ENCODE results near the gene TMEM258. TPM values are rescaled to one million over a fixed set of nuclear protein-coding genes. Genes with fewer than 3 reads are reported as not detected.
A peak's percentile ranks its signal among the peaks of the same experiment; 100 is the strongest.

Gene TMEM258
- total RNA-seq, 1 donor from 2014 or later, result 71.4 TPM

DNA sequence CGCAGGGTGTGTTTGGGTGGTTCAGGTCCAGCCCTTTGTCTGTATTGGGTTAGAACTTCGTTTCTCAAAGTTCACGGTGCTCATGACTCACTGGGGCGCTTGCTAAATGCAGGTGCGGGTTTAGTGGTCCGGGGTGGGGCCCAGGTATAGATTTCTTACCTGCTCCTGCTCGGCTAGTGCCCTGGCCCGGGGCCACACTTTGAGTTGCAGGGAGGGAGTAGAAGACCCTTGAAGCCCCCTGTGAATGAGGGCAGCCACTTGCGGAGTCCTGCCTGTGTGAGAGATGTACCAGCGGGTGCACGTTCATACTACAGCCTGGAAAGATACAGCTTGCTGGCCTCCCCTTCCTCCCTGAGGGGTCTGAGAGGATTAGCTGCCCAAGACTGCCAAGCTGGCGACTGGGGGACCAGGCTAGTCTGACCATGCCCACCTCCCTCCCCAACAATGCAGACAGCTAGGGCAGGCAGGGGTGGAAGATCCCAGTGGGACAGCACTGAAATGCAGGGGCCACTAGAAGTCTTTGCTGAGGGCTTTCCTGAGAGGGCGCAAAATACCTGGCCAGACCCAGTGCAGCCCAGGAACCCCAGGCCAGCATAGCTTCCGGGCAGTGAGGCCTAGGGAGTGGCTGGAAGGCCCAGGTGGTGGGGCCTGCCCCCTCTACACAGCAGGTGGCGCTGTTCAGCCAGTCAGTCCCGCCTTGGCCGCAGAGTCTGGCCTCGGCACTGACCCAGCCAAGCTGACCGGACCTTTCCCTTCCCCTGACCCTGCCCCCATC is 45.0 kb downstream of the TMEM258 start:
- no peaks in the 10 kb centered on the region for H3K79me2 ChIP-seq (ENCODE audit: low read depth)
- H3K9me3 ChIP-seq (ENCODE audit: low read depth), result no peaks in the 10 kb centered on the region
- DNase-seq (ENCODE audit: low spot score), result peak; percentile 88
- H3K4me1 ChIP-seq, result peaks cover 19% of the 10 kb centered on the region
- Mint-ChIP-seq H3K9me3 (no peaks in the 10 kb centered on the region), H3K4me3 (no peak overlapping the region), H3K27me3 (ENCODE audit: insufficient read depth, low read depth) (peaks cover 17% of the 10 kb centered on the region), H3K27ac (no peak overlapping the region), H3K36me3 (no peaks in the 10 kb centered on the region), H3K4me1 (peaks cover 39% of the 10 kb centered on the region)
- peaks cover 13% of the 10 kb centered on the region for H3F3A ChIP-seq (ENCODE audit: low read depth)
- no peaks in the 10 kb centered on the region for H4K20me1 ChIP-seq (ENCODE audit: low read depth)
- no peak overlapping the region for H2AFZ ChIP-seq (replicated peaks)
- no peak overlapping the region for H3K27ac ChIP-seq
- no peak for TF ChIP-seq EZH2 (IDR thresholded peaks at IDR 0.05)
- TF ChIP-seq, protein P1, sequence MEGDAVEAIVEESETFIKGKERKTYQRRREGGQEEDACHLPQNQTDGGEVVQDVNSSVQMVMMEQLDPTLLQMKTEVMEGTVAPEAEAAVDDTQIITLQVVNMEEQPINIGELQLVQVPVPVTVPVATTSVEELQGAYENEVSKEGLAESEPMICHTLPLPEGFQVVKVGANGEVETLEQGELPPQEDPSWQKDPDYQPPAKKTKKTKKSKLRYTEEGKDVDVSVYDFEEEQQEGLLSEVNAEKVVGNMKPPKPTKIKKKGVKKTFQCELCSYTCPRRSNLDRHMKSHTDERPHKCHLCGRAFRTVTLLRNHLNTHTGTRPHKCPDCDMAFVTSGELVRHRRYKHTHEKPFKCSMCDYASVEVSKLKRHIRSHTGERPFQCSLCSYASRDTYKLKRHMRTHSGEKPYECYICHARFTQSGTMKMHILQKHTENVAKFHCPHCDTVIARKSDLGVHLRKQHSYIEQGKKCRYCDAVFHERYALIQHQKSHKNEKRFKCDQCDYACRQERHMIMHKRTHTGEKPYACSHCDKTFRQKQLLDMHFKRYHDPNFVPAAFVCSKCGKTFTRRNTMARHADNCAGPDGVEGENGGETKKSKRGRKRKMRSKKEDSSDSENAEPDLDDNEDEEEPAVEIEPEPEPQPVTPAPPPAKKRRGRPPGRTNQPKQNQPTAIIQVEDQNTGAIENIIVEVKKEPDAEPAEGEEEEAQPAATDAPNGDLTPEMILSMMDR (IDR thresholded peaks at IDR 0.05), result peak; percentile 85
- no peak overlapping the region for H3K9ac ChIP-seq
- H3K4me2 ChIP-seq, result no peak overlapping the region
- peaks cover 15% of the 10 kb centered on the region for H3K27me3 ChIP-seq
- H3K4me3 ChIP-seq, result no peak overlapping the region
- no peaks in the 10 kb centered on the region for H3K36me3 ChIP-seq

GRCh38 chr11:61746442-61747191 is 45.8 kb downstream of the TMEM258 start:
- Mint-ChIP-seq H3K4me1 (peaks cover 40% of the 10 kb centered on the region), H3K27ac (peak overlapping the region; percentile 24), H3K27me3 (ENCODE audit: insufficient read depth, low read depth) (peaks cover 15% of the 10 kb centered on the region), H3K9me3 (no peaks in the 10 kb centered on the region), H3K4me3 (no peak overlapping the region), H3K36me3 (no peaks in the 10 kb centered on the region)
- Histone ChIP-seq H3K4me1 (peaks cover 19% of the 10 kb centered on the region), H2AFZ (replicated peaks) (no peak overlapping the region), H3K79me2 (ENCODE audit: low read depth) (no peaks in the 10 kb centered on the region), H3F3A (ENCODE audit: low read depth) (peaks cover 13% of the 10 kb centered on the region), H3K4me2 (no peak overlapping the region), H3K9ac (no peak overlapping the region), H3K9me3 (ENCODE audit: low read depth) (no peaks in the 10 kb centered on the region), H3K27me3 (peaks cover 9% of the 10 kb centered on the region), H3K36me3 (no peaks in the 10 kb centered on the region), H3K27ac (no peak overlapping the region), H4K20me1 (ENCODE audit: low read depth) (no peaks in the 10 kb centered on the region), H3K4me3 (no peak overlapping the region)
- TF ChIP-seq, protein P1 (IDR thresholded peaks at IDR 0.05), result no peak
- no peak for TF ChIP-seq EZH2 (IDR thresholded peaks at IDR 0.05)
- no peak for TF ChIP-seq EZH2phosphoT487 (IDR thresholded peaks at IDR 0.05)
- no peak for DNase-seq (ENCODE audit: low spot score)

- Histone ChIP-seq H3K4me1 (peaks cover 19% of the 10 kb centered on the region), H3F3A (ENCODE audit: low read depth) (peaks cover 8% of the 10 kb centered on the region), H3K27ac (no peak overlapping the region), H2AFZ (replicated peaks) (no peak overlapping the region), H3K36me3 (no peaks in the 10 kb centered on the region), H4K20me1 (ENCODE audit: low read depth) (no peaks in the 10 kb centered on the region), H3K79me2 (ENCODE audit: low read depth) (no peaks in the 10 kb centered on the region), H3K4me3 (no peak overlapping the region), H3K27me3 (peaks cover 2% of the 10 kb centered on the region), H3K4me2 (no peak overlapping the region), H3K9ac (no peak overlapping the region), H3K9me3 (ENCODE audit: low read depth) (no peaks in the 10 kb centered on the region)
- TF ChIP-seq, protein P1 (IDR thresholded peaks at IDR 0.05), result no peak
- TF ChIP-seq EZH2phosphoT487 (IDR thresholded peaks at IDR 0.05) (no peak), EZH2 (IDR thresholded peaks at IDR 0.05) (no peak)
- Mint-ChIP-seq H3K27me3 (ENCODE audit: insufficient read depth, low read depth) (peaks cover 10% of the 10 kb centered on the region), H3K9me3 (no peaks in the 10 kb centered on the region), H3K36me3 (no peaks in the 10 kb centered on the region), H3K4me1 (peaks cover 36% of the 10 kb centered on the region), H3K4me3 (no peak overlapping the region), H3K27ac (no peak overlapping the region)
- no peak for DNase-seq (ENCODE audit: low spot score)
Measured at GRCh38 chr11:61745781-61746441, 46.5 kb downstream of the TMEM258 start.

All from neural progenitor cell (in vitro differentiated cells).